Tibial artery (tissue), 4 donors: ENCODE data around the gene TIMM21.

ENCODE experiments used
- DNase-seq, 2 donors: peaks; one replicate each; pipeline ENCODE4 v3.0.0-alpha.2; 2019
- H3K27ac ChIP-seq, 2 donors: fragments of 200-600 bp; sonication (generic) in 1 of 2; 1 replicate in 1 of 2; 2 replicates in 1 of 2; pipeline ENCODE4 v1.5.1; 2018 to 2019; ENCODE audit warnings: mild to moderate bottlenecking in 1 of 2
- H3K27me3 ChIP-seq, 2 donors: fragments of 200-600 bp; sonication (generic) in 1 of 2; one replicate each; pipeline versions ENCODE4 v1.5.1 to v1.6.0; 2016 to 2019
- H3K36me3 ChIP-seq, 3 donors: fragments of 200-600 bp; sonication (generic) in 2 of 3; one replicate each; pipeline ENCODE4 v1.5.1; 2016 to 2019; ENCODE audit warnings: mild to moderate bottlenecking in 2 of 3
- H3K4me1 ChIP-seq, 4 donors: fragments of 200-600 bp; sonication (generic) in 2 of 4; 1 replicate in 3 of 4; 2 replicates in 1 of 4; pipeline ENCODE4 v1.5.1; 2016 to 2019
- H3K4me3 ChIP-seq, 2 donors: fragments of 200-600 bp; sonication (generic) in 1 of 2; 1 replicate in 1 of 2; 2 replicates in 1 of 2; pipeline ENCODE4 v1.5.1; 2018 to 2019; ENCODE audit warnings: mild to moderate bottlenecking in 2 of 2
- H3K9me3 ChIP-seq, 3 donors: fragments of 200-600 bp; sonication (generic) in 1 of 3; one replicate each; pipeline ENCODE4 v1.5.1; 2016 to 2019
- CTCF ChIP-seq, 2 experiments: fragments of 200-600 bp in 1 of 2; fragments of 450-650 bp in 1 of 2; IDR thresholded peaks; one replicate each; pipeline ENCODE4 v1.5.1; 2017 to 2019; ENCODE audit warnings: antibody characterized with exemption in 2 of 2, mild to moderate bottlenecking in 1 of 2, moderate library complexity in 1 of 2
- intact Hi-C: fragments of 100-400 bp; cut with DNase I; formaldehyde crosslinking; loops from one replicate; pipeline ENCODE4 v1.15.0; 2023; ENCODE audit warnings: low total_unique reads

Gene TIMM21

GRCh38 chr18:74197705-74198341 lies 49.5 kb downstream of the TIMM21 start:
- Histone ChIP-seq H3K4me3 (no peak overlapping the region), H3K27ac (no peak overlapping the region), H3K27me3 (peaks cover 0 to 22% of the 10 kb centered on the region in 2 donors), H3K36me3 (no peaks in the 10 kb centered on the region), H3K4me1 (peaks cover 0 to 4% (median 0%) of the 10 kb centered on the region in 4 donors), H3K9me3 (no peaks in the 10 kb centered on the region)
- DNase-seq: no peak
- TF ChIP-seq CTCF (IDR thresholded peaks at IDR 0.05): no peak
- intact Hi-C loops: no loop called here

- Histone ChIP-seq H3K9me3 (no peaks in the 10 kb centered on the region), H3K27ac (no peak overlapping the region), H3K4me3 (no peak overlapping the region), H3K4me1 (peaks cover 0 to 4% (median 0%) of the 10 kb centered on the region in 4 donors), H3K36me3 (no peaks in the 10 kb centered on the region), H3K27me3 (peaks cover 0 to 19% of the 10 kb centered on the region in 2 donors)
- DNase-seq: no peak
- intact Hi-C loops: no loop called here
- no peak for TF ChIP-seq CTCF (IDR thresholded peaks at IDR 0.05)
Measured at GRCh38 chr18:74198453-74198852, 50.1 kb downstream of the TIMM21 start.

- Histone ChIP-seq H3K9me3 (no peaks in the 10 kb centered on the region), H3K27ac (no peak overlapping the region), H3K27me3 (peaks cover 0 to 5% of the 10 kb centered on the region in 2 donors), H3K36me3 (no peaks in the 10 kb centered on the region), H3K4me1 (peaks cover 0 to 4% (median 0%) of the 10 kb centered on the region in 4 donors), H3K4me3 (no peak overlapping the region)
- TF ChIP-seq CTCF (IDR thresholded peaks at IDR 0.05): no peak
- intact Hi-C loops: loop anchor here (10.0 kb wide), 1 partner anchor 284 kb away; no protein-coding TSS in a partner anchor
- no peak for DNase-seq
Measured at GRCh38 chr18:74200780-74201179, 52.5 kb downstream of the TIMM21 start.

GRCh38 chr18:74203811-74204210 lies 55.5 kb downstream of the TIMM21 start:
- no peak for DNase-seq
- H3K27ac ChIP-seq: no peak overlapping the region
- H3K4me3 ChIP-seq: no peak overlapping the region
- no peak for TF ChIP-seq CTCF (IDR thresholded peaks at IDR 0.05)
- H3K9me3 ChIP-seq: no peaks in the 10 kb centered on the region
- intact Hi-C loops: loop anchor here (10.0 kb wide), 1 partner anchor 281 kb away; no protein-coding TSS in a partner anchor
- no peaks in the 10 kb centered on the region for H3K27me3 ChIP-seq
- H3K36me3 ChIP-seq: no peaks in the 10 kb centered on the region
- H3K4me1 ChIP-seq: no peaks in the 10 kb centered on the region

- H3K36me3 ChIP-seq: no peaks in the 10 kb centered on the region
- no peaks in the 10 kb centered on the region for H3K9me3 ChIP-seq
- H3K4me1 ChIP-seq: no peaks in the 10 kb centered on the region
- H3K27ac ChIP-seq: no peak overlapping the region
- no peak overlapping the region for H3K4me3 ChIP-seq
- intact Hi-C loops: loop anchor here (10.0 kb wide), 1 partner anchor 280 kb away; no protein-coding TSS in a partner anchor
- no peaks in the 10 kb centered on the region for H3K27me3 ChIP-seq
- no peak for DNase-seq
- TF ChIP-seq CTCF (IDR thresholded peaks at IDR 0.05): no peak
Measured at GRCh38 chr18:74204526-74205152, 56.3 kb downstream of the TIMM21 start.
